Kidney (tissue), 14 donors: ENCODE results near the gene SPECC1. TPM values are rescaled to one million over a fixed set of nuclear protein-coding genes. Genes with fewer than 3 reads are reported as not detected.

Experiments used
- DNase-seq, 5 donors: peaks; one replicate each; pipeline ENCODE4 v3.0.0-alpha.2; 2013 to 2020
- FAIRE-seq: peaks from 2 replicates; lab custom pipeline; 2012; peaks lifted over from hg19 to GRCh38; lab: Jason Lieb, UNC
- H3K27ac ChIP-seq, 2 donors: one replicate each; pipeline ENCODE4 v1.7.0; 2013; ENCODE audit warnings: low read depth in 2 of 2, low read length in 2 of 2, inconsistent platforms in 1 of 2
- H3K27me3 ChIP-seq: one replicate; pipeline ENCODE4 v1.7.1; 2013; ENCODE audit warnings: low read length, inconsistent platforms; ENCODE audit not compliant: control insufficient read depth, insufficient read depth
- H3K36me3 ChIP-seq, 3 donors: one replicate each; pipeline versions ENCODE4 v1.7.0 to v1.7.1; 2013; ENCODE audit warnings: low read length in 3 of 3, control low read depth in 1 of 3, inconsistent platforms in 1 of 3; ENCODE audit not compliant: insufficient read depth in 3 of 3, control insufficient read depth in 2 of 3
- H3K4me1 ChIP-seq, 3 donors: one replicate each; pipeline versions ENCODE4 v1.7.0 to v1.7.1; 2013; ENCODE audit warnings: low read length in 3 of 3, inconsistent platforms in 1 of 3, low read depth in 1 of 3; ENCODE audit not compliant: control insufficient read depth in 2 of 3, insufficient read depth in 2 of 3
- H3K4me3 ChIP-seq, 3 donors: one replicate each; pipeline versions ENCODE4 v1.7.0 to v1.8.1; 2013; ENCODE audit warnings: low read length in 3 of 3, control low read depth in 1 of 3, inconsistent platforms in 1 of 3
- H3K9ac ChIP-seq, 3 donors: one replicate each; pipeline versions ENCODE4 v1.7.0 to v1.7.1; 2013; ENCODE audit warnings: low read length in 3 of 3, control low read depth in 1 of 3, inconsistent platforms in 1 of 3
- H3K9me3 ChIP-seq, 3 donors: one replicate each; pipeline versions ENCODE4 v1.7.0 to v1.7.1; 2013; ENCODE audit warnings: low read length in 3 of 3, control low read depth in 1 of 3, inconsistent platforms in 1 of 3; ENCODE audit not compliant: control insufficient read depth in 2 of 3, insufficient read depth in 1 of 3
- intact Hi-C: fragments of 100-400 bp; cut with DNase I; formaldehyde crosslinking; loops from one replicate; pipeline ENCODE4 v1.11.1; 2022
- polyA plus RNA-seq: library from polyadenylated mRNA; stranded (reverse); fragments of 350-450 nt; fragmentation: Illumina TruSeq; extraction: RNeasy Lipid Tissue Mini Kit (QIAGEN cat#74804); gene quantifications from one replicate; pipeline ENCODE4 v1.2.3, GENCODE V29; 2014; ENCODE audit warnings: low read depth, low replicate concordance; ENCODE audit not compliant: insufficient read depth
- total RNA-seq: library from RNA; stranded (reverse); fragmentation: NEBNext Ultra II Directional; extraction: Animal tissue kit (Norgen Biotek cat#: 25700); gene quantifications from one replicate; pipeline ENCODE4 v1.2.1, GENCODE V29; 2021
- TF ChIP-seq, protein P1 (sequence below): IDR thresholded peaks from 3 replicates; pipeline ENCODE4 v1.5.1; 2012; ENCODE audit warnings: mild to moderate bottlenecking, moderate library complexity, borderline replicate concordance; ENCODE audit not compliant: insufficient read depth; ENCODE audit errors: extremely low read depth
- donor health status: control.
- donor health status: control.
- donor health status: control.
- donor health status: control.
- donor health status: control.
- donor health status: DM: yes; HTN: yes; CAD: no.
- donor health status: Normal renal cell carcinoma (clear cell type).

Gene SPECC1
- total and polyA plus RNA-seq, 2 donors from 2014 or later: 7.6 to 29.1 TPM

- DNase-seq: no peak
- H3K4me3 ChIP-seq: no peak overlapping the region
- H3K9ac ChIP-seq: no peak overlapping the region
- no peak for FAIRE-seq
- no peaks in the 10 kb centered on the region for H3K36me3 ChIP-seq
- H3K27me3 ChIP-seq: no peaks in the 10 kb centered on the region
- intact Hi-C loops: no loop called here
- no peak overlapping the region for H3K27ac ChIP-seq
- TF ChIP-seq, protein P1, sequence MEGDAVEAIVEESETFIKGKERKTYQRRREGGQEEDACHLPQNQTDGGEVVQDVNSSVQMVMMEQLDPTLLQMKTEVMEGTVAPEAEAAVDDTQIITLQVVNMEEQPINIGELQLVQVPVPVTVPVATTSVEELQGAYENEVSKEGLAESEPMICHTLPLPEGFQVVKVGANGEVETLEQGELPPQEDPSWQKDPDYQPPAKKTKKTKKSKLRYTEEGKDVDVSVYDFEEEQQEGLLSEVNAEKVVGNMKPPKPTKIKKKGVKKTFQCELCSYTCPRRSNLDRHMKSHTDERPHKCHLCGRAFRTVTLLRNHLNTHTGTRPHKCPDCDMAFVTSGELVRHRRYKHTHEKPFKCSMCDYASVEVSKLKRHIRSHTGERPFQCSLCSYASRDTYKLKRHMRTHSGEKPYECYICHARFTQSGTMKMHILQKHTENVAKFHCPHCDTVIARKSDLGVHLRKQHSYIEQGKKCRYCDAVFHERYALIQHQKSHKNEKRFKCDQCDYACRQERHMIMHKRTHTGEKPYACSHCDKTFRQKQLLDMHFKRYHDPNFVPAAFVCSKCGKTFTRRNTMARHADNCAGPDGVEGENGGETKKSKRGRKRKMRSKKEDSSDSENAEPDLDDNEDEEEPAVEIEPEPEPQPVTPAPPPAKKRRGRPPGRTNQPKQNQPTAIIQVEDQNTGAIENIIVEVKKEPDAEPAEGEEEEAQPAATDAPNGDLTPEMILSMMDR: no peak
- H3K4me1 ChIP-seq: peaks cover 0 to 4% (median 0%) of the 10 kb centered on the region in 3 donors
- H3K9me3 ChIP-seq: peaks cover 0 to 2% (median 0%) of the 10 kb centered on the region in 3 donors
These were observed 78.5 kb downstream of the SPECC1 start for GRCh38 chr17:20087538-20088250.

GRCh38 chr17:20089756-20090547 is 80.8 kb downstream of the SPECC1 start:
- Histone ChIP-seq H3K4me3 (no peak overlapping the region), H3K27me3 (no peaks in the 10 kb centered on the region), H3K27ac (peak overlapping the region; percentile 70 to 93), H3K4me1 (peaks cover 0 to 4% (median 1%) of the 10 kb centered on the region in 3 donors), H3K36me3 (no peaks in the 10 kb centered on the region), H3K9ac (no peak overlapping the region), H3K9me3 (no peaks in the 10 kb centered on the region)
- DNase-seq (no peak), FAIRE-seq (no peak)
- TF ChIP-seq, protein P1: no peak
- intact Hi-C loops: no loop called here

DNA sequence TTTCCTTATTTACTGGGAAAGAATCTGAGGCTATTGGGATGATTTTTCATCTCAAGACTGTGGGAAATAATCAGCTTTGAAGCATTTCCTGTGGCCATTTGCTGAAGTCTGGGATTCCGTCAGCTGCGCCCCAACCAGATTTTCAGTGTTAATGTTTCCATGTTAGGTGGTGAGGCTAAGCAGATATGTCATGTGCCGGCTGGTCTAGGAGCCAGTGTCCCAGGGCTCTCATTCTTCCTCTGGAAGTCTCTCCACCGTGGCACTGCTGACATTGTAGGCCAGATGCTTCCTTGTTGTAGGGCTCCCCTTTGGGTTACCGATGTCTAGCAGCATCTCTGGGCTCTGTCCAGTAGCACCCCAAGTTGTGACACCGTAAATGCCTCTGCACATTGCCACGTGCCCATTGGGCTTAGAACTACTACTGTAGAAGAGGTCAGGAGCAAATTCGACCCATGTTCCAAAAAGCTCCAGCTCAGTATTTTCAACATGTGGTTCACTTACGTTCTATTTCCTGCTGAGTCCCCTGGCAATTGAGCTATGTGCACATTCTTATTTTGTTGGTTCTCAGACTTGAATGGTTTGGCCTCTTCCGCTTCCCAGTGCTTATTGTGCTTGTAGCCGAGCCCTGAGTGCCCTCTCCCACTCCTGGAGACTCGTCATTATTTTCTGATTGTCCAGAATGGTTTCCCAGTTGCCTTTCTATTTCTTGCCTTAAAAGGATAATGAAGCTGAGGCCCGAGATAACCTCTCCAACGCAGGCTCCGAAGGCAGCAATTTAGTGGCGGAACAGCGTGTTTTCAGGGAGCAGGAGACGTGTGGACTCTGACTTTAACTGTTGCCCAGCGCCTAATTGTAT is 82.2 kb downstream of the SPECC1 start:
- intact Hi-C loops: no loop called here
- no peaks in the 10 kb centered on the region for H3K9me3 ChIP-seq
- H3K4me1 ChIP-seq: peaks cover 0 to 4% (median 4%) of the 10 kb centered on the region in 3 donors
- TF ChIP-seq, protein P1: no peak
- H3K36me3 ChIP-seq: no peaks in the 10 kb centered on the region
- H3K4me3 ChIP-seq: no peak overlapping the region
- peak overlapping the region; percentile 78 to 93 for H3K27ac ChIP-seq
- peak in 3 of 5 donors; percentile 54 to 89 (median 77) for DNase-seq
- H3K9ac ChIP-seq: no peak overlapping the region
- H3K27me3 ChIP-seq: no peaks in the 10 kb centered on the region
- no peak for FAIRE-seq
